Measurements from ENCODE around the gene SLX4IP.
A peak's percentile ranks its signal among the peaks of the same experiment; 100 is the strongest.

SLX4IP gene

GRCh38 chr20:10398834-10399369 is 36.2 kb upstream of the SLX4IP start:
- in situ Hi-C loops (cut with HindIII; ENCODE audit: low pct_ligation_motif_present, low sequenced_read_pairs): no loop called here
- no peaks in the 10 kb centered on the region for H3K36me3 ChIP-seq (replicated peaks)
- no peak for TF ChIP-seq CTCF (IDR thresholded peaks at IDR 0.05; ENCODE audit: low read depth, low read length, missing control alignments)
- no peak overlapping the region for H3K27ac ChIP-seq
- DNase-seq: no peak
- H3K4me3 ChIP-seq (ENCODE audit: low read depth, low read length): no peak overlapping the region
- H3K27me3 ChIP-seq (replicated peaks): no peaks in the 10 kb centered on the region

GRCh38 chr20:10402938-10403608 is 32.0 kb upstream of the SLX4IP start:
- no peak for DNase-seq
- no peak overlapping the region for H3K4me3 ChIP-seq (ENCODE audit: low read depth, low read length)
- in situ Hi-C loops (cut with HindIII; ENCODE audit: low pct_ligation_motif_present, low sequenced_read_pairs): no loop called here
- H3K27ac ChIP-seq: no peak overlapping the region
- TF ChIP-seq CTCF (IDR thresholded peaks at IDR 0.05; ENCODE audit: low read depth, low read length, missing control alignments): no peak
- no peaks in the 10 kb centered on the region for H3K27me3 ChIP-seq (replicated peaks)
- H3K36me3 ChIP-seq (replicated peaks): peaks cover 3% of the 10 kb centered on the region

- TF ChIP-seq CTCF (IDR thresholded peaks at IDR 0.05; ENCODE audit: low read depth, low read length, missing control alignments): no peak
- DNase-seq: no peak
- no peak overlapping the region for H3K27ac ChIP-seq
- H3K36me3 ChIP-seq (replicated peaks): peaks cover 3% of the 10 kb centered on the region
- no peaks in the 10 kb centered on the region for H3K27me3 ChIP-seq (replicated peaks)
- in situ Hi-C loops (cut with HindIII; ENCODE audit: low pct_ligation_motif_present, low sequenced_read_pairs): no loop called here
- H3K4me3 ChIP-seq (ENCODE audit: low read depth, low read length): no peak overlapping the region
Measured at GRCh38 chr20:10404023-10404628, 31.0 kb upstream of the SLX4IP start.

- no peak for DNase-seq
- no peak overlapping the region for H3K4me3 ChIP-seq (ENCODE audit: low read depth, low read length)
- in situ Hi-C loops (cut with HindIII; ENCODE audit: low pct_ligation_motif_present, low sequenced_read_pairs): no loop called here
- no peak overlapping the region for H3K27ac ChIP-seq
- peaks cover 3% of the 10 kb centered on the region for H3K36me3 ChIP-seq (replicated peaks)
- TF ChIP-seq CTCF (IDR thresholded peaks at IDR 0.05; ENCODE audit: low read depth, low read length, missing control alignments): peak; percentile 16
- no peaks in the 10 kb centered on the region for H3K27me3 ChIP-seq (replicated peaks)
Measured at GRCh38 chr20:10404959-10405530, 30.1 kb upstream of the SLX4IP start.

GRCh38 chr20:10408108-10408813 is 26.8 kb upstream of the SLX4IP start:
- Histone ChIP-seq H3K27ac (no peak overlapping the region), H3K4me3 (ENCODE audit: low read depth, low read length) (no peak overlapping the region), H3K27me3 (replicated peaks) (no peaks in the 10 kb centered on the region), H3K36me3 (replicated peaks) (peaks cover 5% of the 10 kb centered on the region)
- no peak for TF ChIP-seq CTCF (IDR thresholded peaks at IDR 0.05; ENCODE audit: low read depth, low read length, missing control alignments)
- no peak for DNase-seq
- in situ Hi-C loops (cut with HindIII; ENCODE audit: low pct_ligation_motif_present, low sequenced_read_pairs): no loop called here
